DMS53 treated with DMSO at 0.1 percent for 48 hours (cell line): ENCODE data around the gene RPUSD1.
"Not testable (repeated sequence)": the region's sequence is repeated elsewhere in the genome, so short reads cannot be mapped to it uniquely, and the experiment has no call there.

Source experiments
- DNase-seq: peaks from one replicate; lab custom pipeline; 2025; ENCODE audit not compliant: unreplicated experiment; lab: John Stamatoyannopoulos, UW

RPUSD1 gene

GRCh38 chr16:785563-786535, 2.3 kb downstream of the RPUSD1 start:
- DNase-seq: peak; percentile 52

- no peak for DNase-seq
Observed at GRCh38 chr16:784431-784830, 3.8 kb downstream of the RPUSD1 start.

DNA sequence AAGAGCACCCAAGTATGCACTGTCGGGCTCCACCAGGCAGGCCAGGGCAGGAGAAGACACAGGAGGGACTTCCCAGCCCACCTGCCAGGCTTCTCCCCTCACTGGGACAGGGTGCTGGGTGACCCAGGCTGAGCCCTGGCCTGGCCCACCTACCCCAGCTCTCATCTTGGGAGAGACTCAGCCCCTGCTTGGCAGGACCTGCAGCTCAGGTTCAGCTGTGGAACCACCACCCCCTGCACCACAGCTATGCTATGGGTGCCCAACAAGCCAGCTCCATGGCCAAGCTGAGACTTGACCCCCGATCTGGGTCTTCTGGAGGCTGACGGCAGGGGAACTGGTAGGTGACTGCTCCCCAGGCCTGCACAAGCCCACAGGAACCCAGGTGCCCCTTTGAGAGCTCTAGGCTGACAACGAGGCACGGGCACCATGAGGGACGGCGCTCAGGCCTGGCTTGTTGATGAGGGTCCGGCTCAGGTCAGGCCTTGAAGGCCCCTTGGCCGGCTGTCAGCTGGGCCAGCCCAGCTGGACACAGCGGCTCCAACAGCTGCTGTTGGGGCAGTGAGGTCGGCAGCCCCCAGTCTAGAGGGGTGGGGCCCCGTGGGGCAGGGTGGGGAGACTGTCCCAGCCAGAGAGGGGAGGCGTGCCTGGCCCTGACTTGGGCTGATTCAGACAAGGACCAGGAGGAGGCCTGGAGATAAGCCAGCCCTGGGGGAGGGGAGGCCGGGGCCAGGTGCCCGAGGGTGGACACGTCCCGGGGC, 4.6 kb downstream of the RPUSD1 start:
- DNase-seq: no peak

GRCh38 chr16:782766-783403, 5.3 kb downstream of the RPUSD1 start:
- no peak for DNase-seq

- DNase-seq: no peak
Observed at GRCh38 chr16:782258-782657, 5.9 kb downstream of the RPUSD1 start.

DNA sequence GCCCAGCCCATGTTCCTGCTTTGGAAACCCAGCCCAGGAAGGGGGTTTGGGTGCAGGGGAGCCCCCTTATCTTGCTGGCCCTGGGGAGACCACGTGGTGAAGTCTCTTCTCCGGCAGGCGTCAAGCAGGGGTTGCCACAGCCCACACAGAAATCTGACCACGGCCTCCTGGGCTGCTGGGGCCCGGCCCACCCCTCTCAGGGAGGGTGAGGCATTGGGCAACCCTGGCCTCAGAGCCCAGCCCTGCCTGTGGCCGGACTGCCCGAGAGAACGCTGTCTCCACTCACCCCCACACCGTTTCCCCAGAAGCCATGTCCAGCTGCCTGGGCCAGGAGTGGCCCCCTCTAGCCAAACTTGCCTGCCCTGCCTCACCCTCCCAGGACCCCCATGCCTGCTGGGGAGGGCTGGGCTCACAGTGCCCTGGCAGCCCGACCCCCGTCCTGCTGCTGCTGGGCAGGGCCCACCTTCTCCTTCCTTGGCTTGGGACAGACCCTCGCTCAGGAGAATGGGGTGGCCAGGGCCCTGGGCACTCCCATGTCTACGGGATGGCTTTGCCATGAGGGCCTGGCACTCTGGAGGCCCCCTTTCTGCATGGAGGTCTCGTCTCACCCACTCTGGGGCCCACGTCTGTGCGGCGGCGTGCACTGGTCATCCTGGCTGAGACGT, 6.7 kb downstream of the RPUSD1 start:
- no peak for DNase-seq

- no peak for DNase-seq
Observed at GRCh38 chr16:780296-780695, 7.9 kb downstream of the RPUSD1 start.

- no peak for DNase-seq
Observed at GRCh38 chr16:779561-779960, 8.6 kb downstream of the RPUSD1 start.

GRCh38 chr16:778909-779527, 9.2 kb downstream of the RPUSD1 start:
- no peak for DNase-seq

DNA sequence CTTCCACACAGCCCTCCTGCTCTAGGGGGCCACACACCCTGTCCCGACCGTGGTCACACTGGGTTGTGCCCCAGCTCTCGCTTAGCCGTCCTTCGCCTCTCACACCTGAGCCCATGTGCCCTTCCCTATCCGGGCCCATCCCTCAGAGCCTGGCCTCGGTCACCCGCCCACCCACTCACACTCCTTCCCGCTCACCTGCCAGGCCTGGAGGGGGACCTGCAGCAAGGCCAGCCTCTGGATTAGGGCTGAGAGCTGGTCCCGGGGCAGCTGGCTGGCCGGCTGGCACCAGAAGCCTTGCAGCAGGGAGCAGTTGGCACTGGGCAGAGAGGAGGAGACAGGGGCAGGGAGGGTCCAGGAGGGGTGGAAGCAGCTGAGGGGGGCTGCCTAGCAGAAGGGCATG, 9.7 kb downstream of the RPUSD1 start:
- DNase-seq: no peak

DNA sequence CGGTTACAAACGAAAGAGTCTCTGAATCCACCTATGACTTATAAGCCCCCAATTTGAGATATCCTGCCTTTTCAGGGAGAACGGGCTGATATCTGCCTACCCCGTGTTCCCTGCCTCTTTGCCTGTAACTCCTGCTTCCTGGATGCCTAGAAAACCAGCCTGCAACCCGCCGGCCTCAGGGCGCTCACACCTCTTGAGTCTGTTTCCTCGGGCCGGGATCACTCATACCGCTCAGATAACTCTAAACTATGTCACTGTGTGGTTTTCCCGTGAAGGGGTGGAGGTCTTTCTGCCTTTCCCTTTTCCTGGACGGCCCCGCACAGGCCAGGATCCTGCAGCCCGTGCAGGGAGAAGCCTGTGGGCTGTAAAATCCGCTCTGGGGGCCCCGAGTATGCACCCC, 10.4 kb downstream of the RPUSD1 start:
- peak; percentile 14 for DNase-seq

GRCh38 chr16:776824-777223, 11.4 kb downstream of the RPUSD1 start:
- no peak for DNase-seq

- DNase-seq: not testable (repeated sequence)
Observed at GRCh38 chr16:776298-776697, 11.9 kb downstream of the RPUSD1 start.

DNA sequence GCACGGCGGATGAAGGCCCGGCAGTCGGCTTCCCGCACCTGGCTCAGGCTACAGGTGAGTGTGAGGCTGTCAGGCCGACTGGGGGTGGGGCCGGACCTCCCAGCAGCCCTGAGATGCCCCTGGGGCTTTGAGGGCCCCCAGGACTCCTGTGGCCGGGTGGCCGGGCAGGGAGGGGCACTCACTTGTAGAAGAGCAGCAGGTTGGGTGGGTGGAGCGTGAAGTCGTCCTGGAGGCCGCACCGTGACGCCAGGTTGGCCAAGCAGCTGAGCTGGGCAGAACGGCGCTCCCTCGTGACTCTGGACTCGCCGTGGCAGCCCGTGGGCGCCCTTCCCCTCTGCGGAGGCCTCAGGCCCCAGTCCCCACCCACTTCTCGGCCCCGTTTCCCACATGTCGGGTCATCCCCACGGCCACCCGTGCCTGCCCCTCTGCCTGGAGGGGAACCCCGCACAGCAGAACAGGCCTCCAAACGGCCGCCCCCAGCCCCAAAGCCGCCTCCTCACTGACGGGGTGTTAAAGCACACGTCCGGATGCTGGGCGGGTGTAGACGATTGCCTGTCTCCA, 12.9 kb downstream of the RPUSD1 start:
- DNase-seq: no peak

GRCh38 chr16:774086-775001, 13.8 kb downstream of the RPUSD1 start:
- DNase-seq: peak; percentile 15

GRCh38 chr16:772959-773358, 15.2 kb downstream of the RPUSD1 start:
- no peak for DNase-seq

DNA sequence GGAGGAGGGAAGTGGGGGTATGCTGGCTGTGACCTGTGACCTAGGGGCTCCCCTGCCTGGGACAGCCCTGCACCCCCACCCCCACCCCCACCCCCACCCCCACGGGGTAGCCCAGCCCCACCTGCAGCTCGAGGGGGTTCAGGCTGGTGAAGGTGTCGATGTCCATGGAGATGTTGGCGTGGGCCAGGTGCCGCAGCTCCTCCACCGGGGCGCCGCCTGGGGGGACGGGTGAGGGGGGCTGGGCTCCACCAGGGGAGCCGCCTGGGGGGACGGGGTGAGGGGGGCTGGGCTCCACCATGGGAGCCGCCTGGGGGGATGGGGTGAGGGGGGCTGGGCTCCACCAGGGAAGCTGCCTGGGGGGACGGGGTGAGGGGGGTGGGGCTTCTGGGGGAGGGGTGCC, 17.8 kb downstream of the RPUSD1 start:
- no peak for DNase-seq

- no peak for DNase-seq
Observed at GRCh38 chr16:769934-770333, 18.2 kb downstream of the RPUSD1 start.

DNA sequence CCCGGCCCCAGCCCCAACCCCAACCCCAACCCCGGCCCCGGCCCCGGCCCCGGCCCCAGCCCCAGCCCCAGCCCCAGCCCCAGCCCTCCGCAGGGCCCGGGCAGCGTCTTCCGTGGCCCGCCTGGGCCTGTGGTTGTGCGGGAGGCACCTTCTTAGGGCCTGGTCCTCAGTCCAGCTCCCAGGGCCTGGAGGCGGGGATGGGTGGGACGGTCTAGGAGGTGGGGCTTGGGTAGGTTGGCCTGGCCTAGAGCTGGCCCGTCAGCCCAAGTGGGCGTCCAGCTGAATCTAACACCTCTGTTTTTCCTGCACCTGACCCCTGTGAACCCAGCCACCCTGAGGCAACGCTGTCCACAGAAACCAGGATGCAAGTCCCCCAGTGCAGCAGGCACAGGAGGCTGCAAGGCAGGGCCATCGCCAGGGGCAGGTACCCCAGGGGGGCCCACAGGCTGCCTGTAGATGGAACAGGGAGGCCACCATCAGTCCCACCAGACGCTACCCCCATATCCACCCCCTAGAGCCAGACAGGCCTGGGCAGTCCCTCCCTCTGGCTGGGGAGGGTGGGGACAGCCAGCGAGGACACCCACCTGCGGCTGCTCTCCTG, 18.9 kb downstream of the RPUSD1 start:
- DNase-seq: no peak
